ENCODE measurements around the gene SCYL3.
"Not testable (repeated sequence)": the region's sequence is repeated elsewhere in the genome, so short reads cannot be mapped to it uniquely, and the experiment has no call there.

Gene SCYL3

GRCh38 chr1:169893645-169894423, at the start of gene SCYL3:
Gene SCYL3 (minus strand): TSS chr1:169893896. CDS start chr1:169888840, 5,056 bp downstream.
- peak; percentile 98 for DNase-seq (ENCODE audit: low read depth)

GRCh38 chr1:169941982-169942830, 48.5 kb upstream of the SCYL3 start:
- DNase-seq (ENCODE audit: low read depth) = no peak

- DNase-seq (ENCODE audit: low read depth) = peak; percentile 14
These were observed 40.5 kb upstream of the SCYL3 start for GRCh38 chr1:169933984-169934725.

GRCh38 chr1:169931795-169932231, 38.1 kb upstream of the SCYL3 start:
- no peak for DNase-seq (ENCODE audit: low read depth)

GRCh38 chr1:169929210-169929526, 35.5 kb upstream of the SCYL3 start:
- no peak for DNase-seq (ENCODE audit: low read depth)

GRCh38 chr1:169928438-169929209, 34.9 kb upstream of the SCYL3 start:
- peak; percentile 66 for DNase-seq (ENCODE audit: low read depth)

- DNase-seq (ENCODE audit: low read depth) = no peak
These were observed 32.1 kb upstream of the SCYL3 start for GRCh38 chr1:169925505-169926482.

- no peak for DNase-seq (ENCODE audit: low read depth)
These were observed 31.1 kb upstream of the SCYL3 start for GRCh38 chr1:169924829-169925228.

GRCh38 chr1:169924063-169924462, 30.4 kb upstream of the SCYL3 start:
- DNase-seq (ENCODE audit: low read depth) = no peak

GRCh38 chr1:169921080-169921479, 27.4 kb upstream of the SCYL3 start:
- DNase-seq (ENCODE audit: low read depth) = no peak

GRCh38 chr1:169918927-169919326, 25.2 kb upstream of the SCYL3 start:
- DNase-seq (ENCODE audit: low read depth) = no peak

- not testable (repeated sequence) for DNase-seq (ENCODE audit: low read depth)
These were observed 24.5 kb upstream of the SCYL3 start for GRCh38 chr1:169918220-169918619.

GRCh38 chr1:169915150-169915549, 21.5 kb upstream of the SCYL3 start:
- DNase-seq (ENCODE audit: low read depth) = no peak

- DNase-seq (ENCODE audit: low read depth) = peak; percentile 59
These were observed 20.8 kb upstream of the SCYL3 start for GRCh38 chr1:169914531-169914930.

GRCh38 chr1:169909499-169909898, 15.8 kb upstream of the SCYL3 start:
- DNase-seq (ENCODE audit: low read depth) = no peak

- no peak for DNase-seq (ENCODE audit: low read depth)
These were observed 13.2 kb upstream of the SCYL3 start for GRCh38 chr1:169906938-169907337.

- no peak for DNase-seq (ENCODE audit: low read depth)
These were observed 11.1 kb upstream of the SCYL3 start for GRCh38 chr1:169904834-169905233.

GRCh38 chr1:169902751-169903150, 9.1 kb upstream of the SCYL3 start:
- no peak for DNase-seq (ENCODE audit: low read depth)

GRCh38 chr1:169901115-169901514, 7.4 kb upstream of the SCYL3 start:
- DNase-seq (ENCODE audit: low read depth) = no peak

GRCh38 chr1:169900571-169900970, 6.9 kb upstream of the SCYL3 start:
- no peak for DNase-seq (ENCODE audit: low read depth)
